Measurements from ENCODE around the gene PRAC1.

Gene PRAC1

GRCh38 chr17:48679385-48680096 is 42.8 kb downstream of the PRAC1 start:
- TF ChIP-seq CTCF (IDR thresholded peaks at IDR 0.05; ENCODE audit: borderline replicate concordance, extremely low read depth, low read length, poor library complexity, severe bottlenecking) (no peak), EZH2 (IDR thresholded peaks at IDR 0.05; ENCODE audit: borderline replicate concordance, low read depth, low read length, severe bottlenecking) (no peak)
- H3K79me2 ChIP-seq (ENCODE audit: insufficient read depth, low read length), result no peaks in the 10 kb centered on the region

DNA sequence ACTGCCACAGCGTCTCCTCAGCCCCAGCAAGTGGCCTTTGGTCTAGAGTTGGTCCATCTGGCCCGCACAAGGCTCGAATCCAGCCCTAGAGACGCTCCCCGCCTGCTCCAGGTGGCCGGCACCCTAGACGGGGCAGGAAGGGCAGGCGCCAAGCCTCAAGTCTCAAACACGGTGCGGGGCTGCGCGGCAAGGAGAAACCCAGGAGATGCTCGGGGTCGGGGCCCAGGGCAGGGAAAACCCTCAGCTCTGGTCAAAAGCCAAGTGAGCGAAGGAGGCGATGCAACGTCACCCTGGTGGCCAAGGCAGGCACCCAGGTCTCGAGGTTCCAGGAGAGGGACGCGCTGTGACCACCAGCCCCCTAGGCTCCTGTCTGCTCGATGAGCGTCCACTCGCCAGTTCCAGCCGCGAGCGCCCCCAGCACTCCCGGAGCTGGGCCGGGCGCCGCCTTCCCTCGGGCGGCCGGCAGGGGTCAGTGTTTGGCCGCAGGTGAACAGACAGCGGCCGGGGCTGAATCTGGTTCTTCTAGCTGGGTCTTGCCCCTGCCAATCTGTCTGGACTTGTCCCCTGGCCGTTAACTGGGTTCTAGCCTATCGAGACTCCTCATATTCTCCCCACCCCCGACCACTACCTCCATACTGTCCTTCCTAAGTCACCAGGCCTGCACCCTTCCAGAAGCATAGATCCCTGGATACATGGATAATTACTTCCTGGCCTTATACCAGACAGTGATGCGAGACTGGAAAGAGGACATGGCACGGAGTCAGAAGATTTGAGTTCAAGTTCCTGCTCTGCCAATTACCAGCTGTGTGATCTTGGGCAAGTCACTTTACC is 44.0 kb downstream of the PRAC1 start:
- Histone ChIP-seq H3K27me3 (ENCODE audit: insufficient read depth, low read length, poor library complexity) (peaks cover 22% of the 10 kb centered on the region), H3K9me3 (ENCODE audit: insufficient read depth, low read length, severe bottlenecking) (no peaks in the 10 kb centered on the region), H3K4me2 (ENCODE audit: insufficient read depth, low read length) (peak overlapping the region; percentile 13; the same call in 1 of the 2 replicates), H3K27ac (ENCODE audit: low read length) (no peak overlapping the region), H3K36me3 (ENCODE audit: insufficient read depth, low read length) (no peaks in the 10 kb centered on the region), H2AFZ (ENCODE audit: low read depth, low read length) (no peak overlapping the region), H3K4me3 (ENCODE audit: low read depth in 1 of 2, low read length in 2 of 2) (no peak overlapping the region), H3K4me1 (ENCODE audit: insufficient read depth, low read length) (no peaks in the 10 kb centered on the region; the same call in 1 of the 2 replicates), H3K9ac (ENCODE audit: low read depth, low read length) (no peak overlapping the region), H4K20me1 (ENCODE audit: insufficient read depth, low read length) (no peaks in the 10 kb centered on the region), H3K79me2 (ENCODE audit: insufficient read depth, low read length) (no peaks in the 10 kb centered on the region)
- ATAC-seq (ENCODE audit: insufficient read depth, low read depth), result peak; percentile 83
- peak; percentile 62 for DNase-seq
- TF ChIP-seq CTCF (IDR thresholded peaks at IDR 0.05; ENCODE audit: borderline replicate concordance, extremely low read depth, low read length, poor library complexity, severe bottlenecking) (peak; percentile 83), EZH2 (IDR thresholded peaks at IDR 0.05; ENCODE audit: borderline replicate concordance, low read depth, low read length, severe bottlenecking) (no peak)

More at GRCh38 chr17:48679385-48680096, 42.8 kb downstream of the PRAC1 start:
- H3K4me1 ChIP-seq (ENCODE audit: insufficient read depth, low read length), result no peaks in the 10 kb centered on the region; the same call in 1 of the 2 replicates
- no peak overlapping the region for H3K4me3 ChIP-seq (ENCODE audit: low read depth in 1 of 2, low read length in 2 of 2)
- no peaks in the 10 kb centered on the region for H3K9me3 ChIP-seq (ENCODE audit: insufficient read depth, low read length, severe bottlenecking)
- H3K36me3 ChIP-seq (ENCODE audit: insufficient read depth, low read length), result no peaks in the 10 kb centered on the region
- H3K4me2 ChIP-seq (ENCODE audit: insufficient read depth, low read length), result no peak overlapping the region
- H2AFZ ChIP-seq (ENCODE audit: low read depth, low read length), result no peak overlapping the region
- H3K27ac ChIP-seq (ENCODE audit: low read length), result no peak overlapping the region
- ATAC-seq (ENCODE audit: insufficient read depth, low read depth) (no peak), DNase-seq (no peak)
- peaks cover 22% of the 10 kb centered on the region for H3K27me3 ChIP-seq (ENCODE audit: insufficient read depth, low read length, poor library complexity)
- H3K9ac ChIP-seq (ENCODE audit: low read depth, low read length), result no peak overlapping the region
- H4K20me1 ChIP-seq (ENCODE audit: insufficient read depth, low read length), result no peaks in the 10 kb centered on the region

DNA sequence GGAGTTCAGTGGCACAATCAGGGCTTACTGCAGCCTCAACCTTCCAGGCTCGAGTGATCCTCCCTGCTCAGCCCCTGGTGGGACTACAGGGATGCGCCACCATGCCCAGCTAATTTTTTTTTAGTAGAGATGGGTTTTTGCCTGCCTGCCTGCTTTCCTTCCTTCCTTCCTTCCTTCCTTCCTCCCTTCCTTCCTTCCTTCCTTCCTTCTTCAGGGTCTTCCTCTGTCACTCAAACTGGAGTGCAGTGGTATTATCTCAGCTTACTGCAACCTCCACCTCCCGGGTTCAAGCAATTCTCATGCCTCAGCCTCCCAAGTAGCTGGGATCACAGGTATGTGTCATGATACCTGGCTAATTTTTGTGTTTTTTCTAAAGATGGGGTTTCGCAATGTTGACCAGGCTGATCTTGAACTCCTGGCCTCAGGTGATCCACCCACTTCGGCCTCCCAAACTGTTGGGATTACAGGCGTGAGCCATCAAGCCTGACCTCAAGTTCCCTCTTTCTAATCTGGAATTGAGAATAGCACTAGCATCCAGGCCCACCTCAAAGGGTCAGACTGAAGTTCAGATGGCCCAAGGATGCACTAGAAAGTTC is 45.3 kb downstream of the PRAC1 start:
- Histone ChIP-seq H3K4me2 (ENCODE audit: insufficient read depth, low read length) (no peak overlapping the region), H3K4me3 (ENCODE audit: low read depth in 1 of 2, low read length in 2 of 2) (no peak overlapping the region), H4K20me1 (ENCODE audit: insufficient read depth, low read length) (no peaks in the 10 kb centered on the region), H2AFZ (ENCODE audit: low read depth, low read length) (no peak overlapping the region), H3K9me3 (ENCODE audit: insufficient read depth, low read length, severe bottlenecking) (no peaks in the 10 kb centered on the region), H3K36me3 (ENCODE audit: insufficient read depth, low read length) (no peaks in the 10 kb centered on the region), H3K9ac (ENCODE audit: low read depth, low read length) (no peak overlapping the region), H3K27me3 (ENCODE audit: insufficient read depth, low read length, poor library complexity) (peaks cover 18% of the 10 kb centered on the region), H3K79me2 (ENCODE audit: insufficient read depth, low read length) (no peaks in the 10 kb centered on the region), H3K27ac (ENCODE audit: low read length) (no peak overlapping the region), H3K4me1 (ENCODE audit: insufficient read depth, low read length) (no peaks in the 10 kb centered on the region; the same call in 1 of the 2 replicates)
- ATAC-seq (ENCODE audit: insufficient read depth, low read depth) (no peak), DNase-seq (no peak)
- TF ChIP-seq CTCF (IDR thresholded peaks at IDR 0.05; ENCODE audit: borderline replicate concordance, extremely low read depth, low read length, poor library complexity, severe bottlenecking) (no peak), EZH2 (IDR thresholded peaks at IDR 0.05; ENCODE audit: borderline replicate concordance, low read depth, low read length, severe bottlenecking) (no peak)
